K562 (cell line): Measurements from ENCODE around the gene ETV3. TPM values are rescaled to one million over a fixed set of nuclear protein-coding genes. Genes with fewer than 3 reads are reported as not detected.
A peak's percentile ranks its signal among the peaks of the same experiment; 100 is the strongest.

Experiments used
- BHLHE40 ChIP-seq: IDR thresholded peaks from 2 replicates; pipeline ENCODE4 v1.6.1; 2011; ENCODE audit warnings: low read length, improper control_type of control experiment
- CREM ChIP-seq: IDR thresholded peaks from 2 replicates; pipeline ENCODE4 v1.6.1; 2014; ENCODE audit warnings: antibody characterized with exemption, low read depth
- ETV1 ChIP-seq: fragments of 450-650 bp; conservative IDR thresholded peaks from 2 replicates; pipeline ENCODE4 v1.6.1; 2016; ENCODE audit warnings: missing genetic modification characterization, control low read depth, low read depth, missing compliant biosample characterization
- HOXB6 ChIP-seq: fragments of 250-450 bp; sonication (Bioruptor Pico); IDR thresholded peaks from 2 replicates; pipeline ENCODE4 v1.5.1; 2022; ENCODE audit warnings: mild to moderate bottlenecking, borderline replicate concordance
- KHSRP ChIP-seq: fragments of 450-650 bp; IDR thresholded peaks from 2 replicates; pipeline ENCODE4 v1.6.1; 2017
- KLF10 ChIP-seq: fragments of 250-450 bp; sonication (Bioruptor Pico); IDR thresholded peaks from 2 replicates; pipeline ENCODE4 v1.6.1; 2021; ENCODE audit warnings: matching md5 sums
- MCM3 ChIP-seq: fragments of 450-650 bp; IDR thresholded peaks from 2 replicates; pipeline ENCODE4 v1.6.1; 2016
- NFATC3 ChIP-seq: fragments of 450-650 bp; IDR thresholded peaks from 2 replicates; pipeline ENCODE4 v1.6.1; 2017; ENCODE audit warnings: mild to moderate bottlenecking
- NFE2L1 ChIP-seq: fragments of 450-650 bp; IDR thresholded peaks from 2 replicates; pipeline ENCODE4 v1.6.1; 2016; ENCODE audit warnings: missing genetic modification characterization, low read depth, mild to moderate bottlenecking, missing compliant biosample characterization, moderate library complexity, borderline replicate concordance
- NFIC ChIP-seq: fragments of 450-650 bp; IDR thresholded peaks from 2 replicates; pipeline ENCODE4 v1.6.1; 2017; ENCODE audit warnings: mild to moderate bottlenecking, inconsistent platforms
- POLR2AphosphoS5 ChIP-seq: IDR thresholded peaks from 2 replicates; pipeline ENCODE4 v1.6.1; 2011; ENCODE audit warnings: mild to moderate bottlenecking, low read depth, low read length, moderate library complexity; ENCODE audit not compliant: control insufficient read depth, insufficient read depth
- RAD51 ChIP-seq: fragments of 450-650 bp; IDR thresholded peaks from 2 replicates; pipeline ENCODE4 v1.7.1; 2016; ENCODE audit warnings: low read depth, mild to moderate bottlenecking, borderline replicate concordance
- RBBP5 ChIP-seq: fragments of 200-600 bp; sonication (generic); IDR thresholded peaks from 2 replicates; pipeline ENCODE4 v1.6.1; 2012; ENCODE audit warnings: borderline replicate concordance, mild to moderate bottlenecking, low read length, control low read depth, inconsistent platforms; ENCODE audit not compliant: insufficient read depth, poor library complexity, severe bottlenecking
- SAFB2 ChIP-seq: fragments of 200-400 bp; formaldehyde crosslinking; IDR thresholded peaks from 2 replicates; pipeline ENCODE4 v1.6.1; 2018; ENCODE audit warnings: borderline replicate concordance, low read length, low read depth, moderate library complexity; ENCODE audit not compliant: severe bottlenecking
- SP1 ChIP-seq: sonication (generic); formaldehyde crosslinking; IDR thresholded peaks from 2 replicates; pipeline ENCODE4 v1.8.1; 2022; ENCODE audit warnings: mild to moderate bottlenecking, missing genetic modification reagents
- TRIM28 ChIP-seq: fragments of 450-650 bp; IDR thresholded peaks from 2 replicates; pipeline ENCODE4 v1.6.1; 2017
- YY1 ChIP-seq, 3 experiments: IDR thresholded peaks; 2 replicates each; pipeline ENCODE4 v1.6.1; 2011; ENCODE audit warnings: low read length in 2 of 3, mild to moderate bottlenecking in 2 of 3, moderate library complexity in 2 of 3, borderline replicate concordance in 1 of 3, control low read depth in 1 of 3, low read depth in 1 of 3; ENCODE audit not compliant: insufficient read depth in 3 of 3, insufficient replicate concordance in 2 of 3, control insufficient read depth in 1 of 3, insufficient read length in 1 of 3; ENCODE audit errors: extremely low read depth in 1 of 3
- ZBTB17 ChIP-seq: fragments of 450-650 bp; formaldehyde crosslinking; IDR thresholded peaks from 2 replicates; pipeline ENCODE4 v1.4.0; 2020; ENCODE audit warnings: mild to moderate bottlenecking
- ZNF165 ChIP-seq: fragments of 250-450 bp; sonication (Bioruptor Pico); IDR thresholded peaks from 2 replicates; pipeline ENCODE4 v1.4.0; 2020; ENCODE audit warnings: borderline replicate concordance
- ZNF24 ChIP-seq: fragments of 450-650 bp; IDR thresholded peaks from 2 replicates; pipeline ENCODE4 v1.6.1; 2016
- ZNF253 ChIP-seq: fragments of 250-450 bp; sonication (Bioruptor Pico); conservative IDR thresholded peaks from 2 replicates; pipeline ENCODE4 v1.6.1; 2021; ENCODE audit warnings: mild to moderate bottlenecking
- ZNF263 ChIP-seq: sonication (generic); formaldehyde crosslinking; IDR thresholded peaks from 2 replicates; pipeline ENCODE4 v1.8.0; 2022; ENCODE audit warnings: mild to moderate bottlenecking, missing genetic modification reagents, borderline replicate concordance
- ZNF717 ChIP-seq: fragments of 250-450 bp; sonication (Bioruptor Pico); IDR thresholded peaks from 2 replicates; pipeline ENCODE4 v1.5.0; 2021
- ZNF778 ChIP-seq: fragments of 450-650 bp; formaldehyde crosslinking; IDR thresholded peaks from 2 replicates; pipeline ENCODE4 v1.4.0; 2020; ENCODE audit warnings: mild to moderate bottlenecking, moderate library complexity
- polyA plus RNA-seq, 8 experiments: library from polyadenylated mRNA; depleted of rRNA in 4 of 8; stranded (reverse) in 5 of 8; unstranded in 3 of 8; fragments of >200 nt; fragmentation: Nextera tagmentation in 2 of 8; fragmentation: Illumina TruSeq in 1 of 8; extraction: Ambion mirVana in 2 of 8; extraction: Trizol in 1 of 8; gene quantifications; 2 replicates each; pipeline versions ENCODE4 v1.2.1 to v1.2.3, GENCODE V29; 2011 to 2014; ENCODE audit warnings: inconsistent platforms in 1 of 8, missing spikeins in 1 of 8
- total RNA-seq, 7 experiments: library from RNA; depleted of rRNA in 6 of 7; stranded (reverse); fragments of >200 nt in 6 of 7; fragmentation: Illumina TruSeq in 2 of 7; extraction: Trizol in 2 of 7; gene quantifications; 2 replicates each; pipeline versions ENCODE4 v1.2.1 to v1.2.3, GENCODE V29; 2011 to 2021; ENCODE audit warnings: low replicate concordance in 1 of 7
- TF ChIP-seq, protein P1 (sequence below): sonication (generic); formaldehyde crosslinking; IDR thresholded peaks from 2 replicates; pipeline ENCODE4 v1.8.0; 2022; ENCODE audit warnings: mild to moderate bottlenecking, missing genetic modification reagents
- TF ChIP-seq, protein P2 (sequence below): fragments of 250-450 bp; sonication (Bioruptor Pico); IDR thresholded peaks from 2 replicates; pipeline ENCODE4 v1.4.0; 2020; ENCODE audit warnings: mild to moderate bottlenecking, moderate library complexity

ETV3 gene
- total and polyA plus RNA-seq, 9 of the 15 experiments (the other 6 are each of a cell fraction or from before 2014, with no cell fraction given) = 3.1 to 16.0 (median 9.0) TPM

DNA sequence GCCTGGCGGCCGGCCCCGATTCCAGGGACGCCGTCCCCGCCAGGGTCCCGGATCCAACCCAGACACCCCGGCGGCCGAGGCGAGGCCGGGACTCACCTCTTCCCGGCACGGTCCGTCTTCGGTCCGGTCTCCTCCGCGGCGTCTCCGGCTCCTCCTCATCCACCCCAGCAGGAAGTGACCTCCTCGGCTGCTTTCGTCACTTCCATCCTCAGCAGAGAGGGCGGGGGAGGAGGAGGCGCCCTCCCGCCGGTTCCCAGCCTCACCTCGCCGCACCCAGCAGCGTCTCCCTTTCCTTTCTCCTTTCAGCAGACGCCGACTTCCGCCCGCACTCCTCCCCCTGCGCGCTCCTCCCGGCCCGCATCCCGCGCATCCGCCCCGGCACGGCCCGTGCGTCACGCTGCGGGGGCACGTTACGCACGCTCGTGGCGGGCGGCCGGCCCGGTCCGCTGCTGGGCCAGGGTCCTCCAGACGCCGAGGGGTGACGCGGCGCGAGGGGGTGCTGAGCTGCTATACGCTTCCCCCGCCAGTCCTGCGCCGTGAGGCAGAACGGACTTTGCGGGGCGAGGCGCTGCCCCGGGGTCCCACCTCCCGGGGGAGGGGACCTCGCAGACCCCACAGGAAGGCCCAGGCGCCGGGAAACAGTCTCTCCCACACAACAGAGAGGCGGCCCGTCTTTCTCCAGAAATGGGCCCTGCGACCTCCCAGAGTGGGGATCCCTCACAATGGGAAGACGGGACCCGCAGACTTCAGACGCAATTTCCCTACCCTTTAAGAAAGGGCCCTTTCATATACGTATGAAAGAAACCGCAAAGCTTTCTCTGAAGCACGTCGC is at the start of gene ETV3 (continued):
- TF ChIP-seq ZNF165 (no peak), RBBP5 (peak; percentile 87), ZBTB17 (CRISPR knock-in tag) (0 out of 2 replicates have a peak, but pooled peaks have one; percentile 47), ZNF24 (no peak), YY1 (IDR thresholded peaks at IDR 0.05; ENCODE audit: borderline replicate concordance in 1 of 3, control insufficient read depth in 1 of 3, extremely low read depth in 1 of 3, insufficient read depth in 3 of 3, insufficient read length in 1 of 3, insufficient replicate concordance in 2 of 3, low read depth in 1 of 3, low read length in 2 of 3) (no peak), SAFB2 (no peak), ZNF778 (CRISPR knock-in tag) (no peak), ETV1 (tag) (peak; percentile 66), HOXB6 (CRISPR knock-in tag) (no peak), KLF10 (CRISPR knock-in tag) (no peak), ZNF717 (CRISPR knock-in tag) (no peak), ZNF263 (CRISPR knock-in tag) (peak; percentile 100), BHLHE40 (peak; percentile 89), MCM3 (no peak), NFE2L1 (tag) (no peak), RAD51 (no peak), KHSRP (no peak), ZNF253 (CRISPR knock-in tag) (no peak), TRIM28 (no peak), CREM (peak; percentile 97), NFIC (peak; percentile 33), NFATC3 (no peak), SP1 (CRISPR knock-in tag) (peak; percentile 27), POLR2AphosphoS5 (0 out of 2 replicates have a peak, but pooled peaks have one; percentile 45)
- TF ChIP-seq, protein P1, sequence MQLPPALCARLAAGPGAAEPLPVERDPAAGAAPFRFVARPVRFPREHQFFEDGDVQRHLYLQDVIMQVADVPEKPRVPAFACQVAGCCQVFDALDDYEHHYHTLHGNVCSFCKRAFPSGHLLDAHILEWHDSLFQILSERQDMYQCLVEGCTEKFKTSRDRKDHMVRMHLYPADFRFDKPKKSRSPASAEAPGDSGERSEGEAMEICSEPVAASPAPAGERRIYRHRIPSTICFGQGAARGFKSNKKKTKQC (CRISPR knock-in tag) = peak; percentile 80
- TF ChIP-seq, protein P2, sequence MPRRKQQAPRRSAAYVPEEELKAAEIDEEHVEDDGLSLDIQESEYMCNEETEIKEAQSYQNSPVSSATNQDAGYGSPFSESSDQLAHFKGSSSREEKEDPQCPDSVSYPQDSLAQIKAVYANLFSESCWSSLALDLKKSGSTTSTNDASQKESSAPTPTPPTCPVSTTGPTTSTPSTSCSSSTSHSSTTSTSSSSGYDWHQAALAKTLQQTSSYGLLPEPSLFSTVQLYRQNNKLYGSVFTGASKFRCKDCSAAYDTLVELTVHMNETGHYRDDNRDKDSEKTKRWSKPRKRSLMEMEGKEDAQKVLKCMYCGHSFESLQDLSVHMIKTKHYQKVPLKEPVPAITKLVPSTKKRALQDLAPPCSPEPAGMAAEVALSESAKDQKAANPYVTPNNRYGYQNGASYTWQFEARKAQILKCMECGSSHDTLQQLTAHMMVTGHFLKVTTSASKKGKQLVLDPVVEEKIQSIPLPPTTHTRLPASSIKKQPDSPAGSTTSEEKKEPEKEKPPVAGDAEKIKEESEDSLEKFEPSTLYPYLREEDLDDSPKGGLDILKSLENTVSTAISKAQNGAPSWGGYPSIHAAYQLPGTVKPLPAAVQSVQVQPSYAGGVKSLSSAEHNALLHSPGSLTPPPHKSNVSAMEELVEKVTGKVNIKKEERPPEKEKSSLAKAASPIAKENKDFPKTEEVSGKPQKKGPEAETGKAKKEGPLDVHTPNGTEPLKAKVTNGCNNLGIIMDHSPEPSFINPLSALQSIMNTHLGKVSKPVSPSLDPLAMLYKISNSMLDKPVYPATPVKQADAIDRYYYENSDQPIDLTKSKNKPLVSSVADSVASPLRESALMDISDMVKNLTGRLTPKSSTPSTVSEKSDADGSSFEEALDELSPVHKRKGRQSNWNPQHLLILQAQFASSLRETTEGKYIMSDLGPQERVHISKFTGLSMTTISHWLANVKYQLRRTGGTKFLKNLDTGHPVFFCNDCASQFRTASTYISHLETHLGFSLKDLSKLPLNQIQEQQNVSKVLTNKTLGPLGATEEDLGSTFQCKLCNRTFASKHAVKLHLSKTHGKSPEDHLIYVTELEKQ = no peak
